HUDEP-2 (cell line): Measurements from ENCODE around the gene S100G.

ENCODE experiments used
- DNase-seq, 76 experiments: peaks; one replicate each; lab custom pipeline; 2025; ENCODE audit not compliant: unreplicated experiment in 76 of 76; lab: John Stamatoyannopoulos, UW

Gene S100G

GRCh38 chrX:16702700-16703599, 53.0 kb downstream of the S100G start:
- DNase-seq: no peak
